Right atrium auricular region (tissue), 2 donors: ENCODE data around the gene SLX4IP. TPM values are rescaled to one million over a fixed set of nuclear protein-coding genes. Genes with fewer than 3 reads are reported as not detected.

ENCODE experiments used
- DNase-seq: peaks from one replicate; pipeline ENCODE4 v3.0.0-alpha.2; 2019; ENCODE audit warnings: low spot score
- H3K27ac ChIP-seq, 2 donors: fragments of 200-600 bp; sonication (generic); 1 replicate in 1 of 2; 2 replicates in 1 of 2; pipeline ENCODE4 v1.5.1; 2016 to 2019
- H3K27me3 ChIP-seq, 2 donors: fragments of 200-600 bp; sonication (generic); one replicate each; pipeline versions ENCODE4 v1.5.1 to v1.6.0; 2017 to 2019
- H3K36me3 ChIP-seq: fragments of 200-600 bp; sonication (generic); one replicate; pipeline ENCODE4 v1.5.1; 2016
- H3K4me1 ChIP-seq, 2 donors: fragments of 200-600 bp; sonication (generic); one replicate each; pipeline versions ENCODE4 v1.5.1 to v1.6.0; 2017 to 2019
- H3K4me3 ChIP-seq, 2 donors: fragments of 200-600 bp; sonication (generic); 1 replicate in 1 of 2; 2 replicates in 1 of 2; pipeline ENCODE4 v1.5.1; 2017 to 2019; ENCODE audit warnings: mild to moderate bottlenecking in 1 of 2, moderate library complexity in 1 of 2
- H3K9me3 ChIP-seq, 2 donors: fragments of 200-600 bp; sonication (generic); one replicate each; pipeline ENCODE4 v1.5.1; 2019
- total RNA-seq, 2 donors: library from RNA; depleted of rRNA; stranded (reverse); fragments of >200 nt; gene quantifications; one replicate each; pipeline ENCODE4 v1.1.0, GENCODE V29; 2016
- TF ChIP-seq, protein P1 (sequence below), 2 donors: fragments of 200-600 bp; sonication (generic); IDR thresholded peaks; one replicate each; pipeline ENCODE4 v1.5.1; 2019; ENCODE audit warnings: antibody characterized with exemption in 2 of 2

SLX4IP gene
- total RNA-seq, 2 donors from 2014 or later = 1.1 to 2.0 TPM

DNA sequence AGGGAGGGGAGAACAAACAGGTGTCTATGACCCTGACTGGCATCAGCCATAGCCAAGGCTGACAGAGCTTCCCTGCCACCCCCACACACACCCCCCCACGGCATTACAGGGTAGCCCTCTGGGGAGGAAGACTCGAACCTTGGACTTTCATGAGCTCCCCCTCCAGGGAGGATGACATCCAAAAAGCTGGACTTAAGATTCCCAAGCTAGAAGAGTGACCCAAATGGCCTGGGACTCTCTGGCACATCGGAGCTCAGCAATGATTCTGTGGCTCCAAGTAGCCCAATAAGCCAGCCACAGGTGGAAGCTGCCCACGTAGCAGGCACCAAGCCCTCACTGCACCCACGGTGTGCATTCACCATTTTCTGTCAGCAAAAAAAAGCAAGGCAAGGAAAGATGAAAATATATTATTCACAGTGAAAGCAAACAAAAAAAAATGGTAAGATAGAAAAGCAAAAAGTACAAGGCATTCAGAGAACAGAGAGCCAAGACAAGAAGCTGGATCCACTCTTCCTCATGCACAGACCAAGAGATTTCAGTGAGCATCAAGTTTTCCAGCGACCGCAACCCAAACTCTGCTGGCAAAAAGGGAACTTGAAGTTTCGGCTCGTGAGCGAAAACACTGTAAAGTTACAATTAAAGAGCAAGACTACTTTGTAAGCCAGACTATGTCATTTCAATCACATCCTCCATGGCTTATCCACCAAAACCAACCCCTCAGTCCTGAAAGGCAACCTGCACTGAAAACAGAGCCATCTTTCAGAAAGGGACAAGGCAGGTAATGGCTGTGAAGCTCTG, 227.8 kb downstream of the SLX4IP start:
- TF ChIP-seq, protein P1, sequence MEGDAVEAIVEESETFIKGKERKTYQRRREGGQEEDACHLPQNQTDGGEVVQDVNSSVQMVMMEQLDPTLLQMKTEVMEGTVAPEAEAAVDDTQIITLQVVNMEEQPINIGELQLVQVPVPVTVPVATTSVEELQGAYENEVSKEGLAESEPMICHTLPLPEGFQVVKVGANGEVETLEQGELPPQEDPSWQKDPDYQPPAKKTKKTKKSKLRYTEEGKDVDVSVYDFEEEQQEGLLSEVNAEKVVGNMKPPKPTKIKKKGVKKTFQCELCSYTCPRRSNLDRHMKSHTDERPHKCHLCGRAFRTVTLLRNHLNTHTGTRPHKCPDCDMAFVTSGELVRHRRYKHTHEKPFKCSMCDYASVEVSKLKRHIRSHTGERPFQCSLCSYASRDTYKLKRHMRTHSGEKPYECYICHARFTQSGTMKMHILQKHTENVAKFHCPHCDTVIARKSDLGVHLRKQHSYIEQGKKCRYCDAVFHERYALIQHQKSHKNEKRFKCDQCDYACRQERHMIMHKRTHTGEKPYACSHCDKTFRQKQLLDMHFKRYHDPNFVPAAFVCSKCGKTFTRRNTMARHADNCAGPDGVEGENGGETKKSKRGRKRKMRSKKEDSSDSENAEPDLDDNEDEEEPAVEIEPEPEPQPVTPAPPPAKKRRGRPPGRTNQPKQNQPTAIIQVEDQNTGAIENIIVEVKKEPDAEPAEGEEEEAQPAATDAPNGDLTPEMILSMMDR (IDR thresholded peaks at IDR 0.05) = no peak
- Histone ChIP-seq H3K36me3 (peaks cover 54% of the 10 kb centered on the region), H3K9me3 (no peaks in the 10 kb centered on the region), H3K4me3 (no peak overlapping the region), H3K27me3 (no peaks in the 10 kb centered on the region), H3K27ac (peak overlapping the region; percentile 47 to 85), H3K4me1 (peaks cover 0 to 90% of the 10 kb centered on the region in 2 donors)
- peak; percentile 58 for DNase-seq

DNA sequence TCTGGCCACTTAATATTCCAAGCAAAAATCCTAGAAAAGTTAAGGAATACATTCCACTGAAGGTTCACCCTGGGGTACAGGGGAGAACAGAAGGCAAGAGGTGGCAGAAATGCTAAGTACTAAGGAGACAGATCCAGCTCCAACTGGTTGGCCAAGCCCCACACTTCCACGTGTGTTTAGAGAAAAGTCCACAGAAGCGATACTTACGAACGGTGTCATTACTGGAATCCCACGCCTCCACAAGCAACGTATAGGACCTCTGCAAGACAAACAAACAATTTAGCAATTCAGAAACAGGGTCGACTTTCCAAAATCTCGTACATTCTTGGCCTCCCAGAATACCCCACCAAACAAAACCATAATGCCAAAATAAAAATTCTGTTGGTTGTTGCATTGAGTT, 228.7 kb downstream of the SLX4IP start:
- peak; percentile 40 for DNase-seq
- no peaks in the 10 kb centered on the region for H3K27me3 ChIP-seq
- H3K4me1 ChIP-seq = peaks cover 0 to 90% of the 10 kb centered on the region in 2 donors
- no peak overlapping the region for H3K4me3 ChIP-seq
- peaks cover 52% of the 10 kb centered on the region for H3K36me3 ChIP-seq
- peak overlapping the region; percentile 47 to 85 for H3K27ac ChIP-seq
- TF ChIP-seq, protein P1 (IDR thresholded peaks at IDR 0.05) = no peak
- H3K9me3 ChIP-seq = no peaks in the 10 kb centered on the region

DNA sequence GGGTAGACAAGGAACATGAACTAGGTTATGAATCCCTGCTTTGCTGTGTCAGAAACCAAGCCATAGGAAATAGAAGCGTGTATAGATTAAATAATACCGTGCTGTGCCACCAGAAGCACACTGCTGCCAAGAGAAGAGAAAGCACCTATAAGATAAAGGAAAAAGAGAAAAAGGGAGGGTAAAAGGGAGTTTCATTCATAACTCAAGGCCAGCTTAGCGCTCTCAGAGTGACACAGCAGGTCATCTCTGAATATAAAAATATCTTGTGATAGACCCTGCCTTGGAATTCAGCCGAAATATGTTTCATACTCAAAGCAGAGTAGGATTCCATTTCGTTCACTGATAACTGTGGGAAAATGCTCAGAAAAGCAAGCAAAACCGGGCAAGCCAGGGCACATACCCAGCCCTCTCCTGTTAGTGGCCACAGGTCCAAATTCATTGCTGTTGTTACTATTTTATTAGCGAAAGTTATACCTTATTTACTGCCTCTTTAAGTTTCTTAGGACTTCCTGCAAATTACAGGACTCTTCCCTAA, 230.0 kb downstream of the SLX4IP start:
- Histone ChIP-seq H3K27ac (peak overlapping the region; percentile 58 to 76), H3K4me1 (peaks cover 0 to 92% of the 10 kb centered on the region in 2 donors), H3K4me3 (no peak overlapping the region), H3K9me3 (no peaks in the 10 kb centered on the region), H3K36me3 (peaks cover 47% of the 10 kb centered on the region), H3K27me3 (no peaks in the 10 kb centered on the region)
- no peak for DNase-seq
- TF ChIP-seq, protein P1 (IDR thresholded peaks at IDR 0.05) = no peak

DNA sequence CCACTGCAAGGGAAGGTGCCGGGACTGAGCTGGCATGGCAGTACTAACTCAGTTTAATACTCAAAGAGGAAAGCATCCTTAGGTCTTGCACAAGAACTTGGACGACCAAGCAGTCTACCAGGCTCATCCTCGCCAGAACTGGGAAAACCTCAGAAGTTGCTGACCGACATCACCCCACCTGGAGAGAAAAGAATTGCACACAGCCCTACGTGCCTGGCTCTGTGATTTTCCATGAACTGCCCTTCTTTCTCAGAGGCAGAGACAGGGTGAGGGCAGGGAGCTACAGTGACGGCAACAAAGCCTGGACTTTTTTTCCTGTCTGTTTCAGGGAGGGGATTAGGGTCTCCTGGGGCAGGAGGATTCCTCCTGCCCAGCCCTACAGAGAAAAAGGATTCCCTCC, 230.7 kb downstream of the SLX4IP start:
- TF ChIP-seq, protein P1 (IDR thresholded peaks at IDR 0.05) = no peak
- Histone ChIP-seq H3K9me3 (no peaks in the 10 kb centered on the region), H3K36me3 (peaks cover 45% of the 10 kb centered on the region), H3K27me3 (no peaks in the 10 kb centered on the region), H3K4me3 (no peak overlapping the region), H3K27ac (peak overlapping the region; percentile 58 to 76), H3K4me1 (peaks cover 0 to 91% of the 10 kb centered on the region in 2 donors)
- no peak for DNase-seq

DNA sequence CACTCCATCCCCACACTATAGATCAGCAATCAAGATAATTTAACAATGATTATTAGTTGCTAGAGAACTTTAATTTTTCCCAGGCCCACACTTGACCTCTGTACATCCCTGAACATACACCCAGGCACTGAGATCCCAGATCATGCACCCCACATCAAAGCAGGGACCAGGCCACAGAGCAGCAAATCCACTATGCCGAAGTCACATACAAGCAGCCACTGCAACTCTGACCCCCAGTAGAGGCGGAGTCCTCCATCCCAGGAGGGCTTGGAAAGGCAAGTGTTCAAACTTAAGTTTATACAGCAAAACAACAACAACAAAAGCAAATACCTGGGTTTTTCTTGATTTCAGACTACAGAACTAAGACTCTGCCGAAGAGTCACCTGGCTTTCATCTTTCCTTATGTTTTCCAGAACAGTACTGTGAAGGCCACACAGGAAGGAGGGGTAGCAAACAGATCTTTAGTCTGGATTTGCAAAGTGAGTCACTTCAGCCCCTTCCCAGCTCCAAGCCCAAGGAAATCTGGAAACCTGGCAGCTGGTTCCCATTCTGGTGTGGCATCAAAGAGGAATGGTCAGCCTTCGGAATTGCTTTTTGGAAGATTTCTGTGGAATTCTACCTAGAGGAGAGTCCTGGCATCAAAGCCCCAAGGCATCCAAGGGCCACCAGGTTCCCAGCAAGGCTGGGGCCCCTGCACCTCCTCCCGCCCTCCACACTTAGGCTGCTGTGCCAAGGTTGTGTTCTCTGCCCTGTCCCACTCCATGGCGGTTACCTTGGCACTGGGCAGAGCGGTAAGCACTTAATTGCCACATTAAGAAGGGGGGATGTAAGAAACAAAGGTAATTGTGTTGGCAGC, 231.3 kb downstream of the SLX4IP start:
- peaks cover 0 to 91% of the 10 kb centered on the region in 2 donors for H3K4me1 ChIP-seq
- TF ChIP-seq, protein P1 (IDR thresholded peaks at IDR 0.05) = no peak
- peak overlapping the region in 1 of 2 donors; percentile 33 for H3K4me3 ChIP-seq
- H3K36me3 ChIP-seq = peaks cover 39% of the 10 kb centered on the region
- peak; percentile 57 for DNase-seq
- no peaks in the 10 kb centered on the region for H3K27me3 ChIP-seq
- peak overlapping the region; percentile 58 to 76 for H3K27ac ChIP-seq
- no peaks in the 10 kb centered on the region for H3K9me3 ChIP-seq
